Ovary (tissue), 3 donors: ENCODE data around the gene EEFSEC.

Experiments
- EP300 ChIP-seq: sonication (generic); formaldehyde crosslinking; IDR thresholded peaks from one replicate; pipeline ENCODE4 v1.6.1; 2017; ENCODE audit warnings: antibody characterized with exemption
- POLR2A ChIP-seq: fragments of 450-650 bp; IDR thresholded peaks from one replicate; pipeline ENCODE4 v1.6.1; 2017; ENCODE audit warnings: antibody characterized with exemption, mild to moderate bottlenecking, moderate library complexity
- TF ChIP-seq, protein P1 (sequence below), 3 donors: fragments of 450-650 bp in 2 of 3; fragments of 200-600 bp in 1 of 3; IDR thresholded peaks; one replicate each; pipeline versions ENCODE4 v1.5.1 to v1.8.0; 2016 to 2022; ENCODE audit warnings: antibody characterized with exemption in 3 of 3, mild to moderate bottlenecking in 1 of 3
- donor health status: DM: no; HTN: no; CAD: no.

DNA sequence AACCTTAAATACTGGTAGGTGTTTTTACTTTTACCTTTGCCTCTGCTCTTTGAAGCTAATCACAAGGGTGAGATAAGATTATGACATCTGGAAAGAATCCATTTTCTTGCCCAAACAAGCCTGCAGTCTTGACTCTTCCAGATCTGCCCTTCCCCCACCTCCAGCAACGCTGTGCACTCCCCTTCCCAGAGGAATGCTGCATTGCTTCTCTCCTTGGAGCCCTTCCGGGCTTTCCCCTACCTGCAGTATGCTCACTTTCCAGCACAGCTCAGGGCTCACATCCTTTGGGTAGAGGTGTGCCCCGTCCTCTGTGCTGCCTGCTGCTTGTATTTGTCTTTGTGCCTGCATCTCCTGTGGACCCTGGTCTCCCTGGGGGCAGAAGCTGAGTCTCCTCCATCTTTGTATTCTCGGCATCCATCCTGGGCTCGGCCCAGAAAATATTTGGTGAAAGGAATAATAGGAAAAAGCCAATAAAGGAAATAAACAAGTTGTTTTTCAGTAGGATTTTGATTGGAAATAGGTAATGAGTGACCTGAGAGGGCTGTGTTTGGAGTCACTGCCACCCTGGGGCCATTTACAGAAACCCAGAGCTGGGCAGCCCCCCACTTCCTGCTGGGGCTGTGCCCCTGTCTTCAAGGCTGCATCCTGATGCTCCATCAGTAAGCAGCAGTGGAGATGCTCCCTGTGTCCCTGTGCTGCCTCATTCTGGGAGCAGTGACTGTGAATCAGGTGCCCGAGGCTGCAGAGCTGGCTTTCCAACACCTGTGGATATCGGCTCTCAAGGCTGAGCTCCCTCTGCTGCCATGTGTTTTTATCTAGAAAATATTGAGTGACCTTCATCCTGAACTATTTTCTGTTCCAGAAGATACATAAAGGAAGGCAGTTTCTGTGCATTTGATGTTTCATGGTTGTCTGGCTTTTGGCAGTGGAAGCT is 117.5 kb downstream of the EEFSEC start:
- TF ChIP-seq, protein P1, sequence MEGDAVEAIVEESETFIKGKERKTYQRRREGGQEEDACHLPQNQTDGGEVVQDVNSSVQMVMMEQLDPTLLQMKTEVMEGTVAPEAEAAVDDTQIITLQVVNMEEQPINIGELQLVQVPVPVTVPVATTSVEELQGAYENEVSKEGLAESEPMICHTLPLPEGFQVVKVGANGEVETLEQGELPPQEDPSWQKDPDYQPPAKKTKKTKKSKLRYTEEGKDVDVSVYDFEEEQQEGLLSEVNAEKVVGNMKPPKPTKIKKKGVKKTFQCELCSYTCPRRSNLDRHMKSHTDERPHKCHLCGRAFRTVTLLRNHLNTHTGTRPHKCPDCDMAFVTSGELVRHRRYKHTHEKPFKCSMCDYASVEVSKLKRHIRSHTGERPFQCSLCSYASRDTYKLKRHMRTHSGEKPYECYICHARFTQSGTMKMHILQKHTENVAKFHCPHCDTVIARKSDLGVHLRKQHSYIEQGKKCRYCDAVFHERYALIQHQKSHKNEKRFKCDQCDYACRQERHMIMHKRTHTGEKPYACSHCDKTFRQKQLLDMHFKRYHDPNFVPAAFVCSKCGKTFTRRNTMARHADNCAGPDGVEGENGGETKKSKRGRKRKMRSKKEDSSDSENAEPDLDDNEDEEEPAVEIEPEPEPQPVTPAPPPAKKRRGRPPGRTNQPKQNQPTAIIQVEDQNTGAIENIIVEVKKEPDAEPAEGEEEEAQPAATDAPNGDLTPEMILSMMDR (IDR thresholded peaks at IDR 0.05) = no peak
- TF ChIP-seq EP300 (no peak), POLR2A (no peak)
